Calu3 (cell line): ENCODE data around the gene METTL22. TPM values are rescaled to one million over a fixed set of nuclear protein-coding genes. Genes with fewer than 3 reads are reported as not detected.
A peak's percentile ranks its signal among the peaks of the same experiment; 100 is the strongest.
"Not testable (repeated sequence)": the region's sequence is repeated elsewhere in the genome, so short reads cannot be mapped to it uniquely, and the experiment has no call there.

ENCODE experiments used
- BruUV-seq: library from RNA; stranded (reverse); fragments of 400-500 nt; replicated peaks from 2 replicates; lab custom pipeline; 2021; lab: Mats Ljungman, UMichigan
- CTCF ChIA-PET: fragments of 300-600 bp; sonication (Branson Sonifier 250); formaldehyde crosslinking; loops from one replicate; lab custom pipeline; 2022; ENCODE audit warnings: antibody characterized with exemption; lab: Charles Lee
- DNase-seq: peaks from one replicate; pipeline ENCODE4 v3.0.0; 2022
- H3K27ac Mint-ChIP-seq: one replicate; pipeline ENCODE4 v1.8.0; 2022; ENCODE audit warnings: mixed read lengths; ENCODE audit not compliant: unreplicated experiment
- H3K27me3 Mint-ChIP-seq: one replicate; pipeline ENCODE4 v1.8.0; 2022; ENCODE audit warnings: mixed read lengths; ENCODE audit not compliant: unreplicated experiment
- H3K36me3 Mint-ChIP-seq: one replicate; pipeline ENCODE4 v1.8.0; 2022; ENCODE audit warnings: mild to moderate bottlenecking, moderate library complexity, mixed read lengths; ENCODE audit not compliant: insufficient read depth, unreplicated experiment
- H3K4me1 Mint-ChIP-seq: one replicate; pipeline ENCODE4 v1.8.0; 2022; ENCODE audit warnings: mild to moderate bottlenecking, low read depth, mixed read lengths; ENCODE audit not compliant: unreplicated experiment
- H3K4me3 Mint-ChIP-seq: one replicate; pipeline ENCODE4 v1.8.0; 2022; ENCODE audit warnings: mild to moderate bottlenecking, low read depth, moderate library complexity, mixed read lengths; ENCODE audit not compliant: unreplicated experiment
- H3K9me3 Mint-ChIP-seq: one replicate; pipeline ENCODE4 v1.8.0; 2022; ENCODE audit warnings: low read depth, mixed read lengths; ENCODE audit not compliant: unreplicated experiment
- intact Hi-C: fragments of 100-400 bp; cut with micrococcal nuclease; formaldehyde crosslinking; loops from one replicate; pipeline ENCODE4 v1.10.0; 2022; ENCODE audit not compliant: unreplicated experiment
- total RNA-seq: library from RNA; stranded (reverse); gene quantifications from 2 replicates; pipeline ENCODE4 v1.2.3, GENCODE V29; 2022
- TF ChIP-seq, protein P1 (sequence below): fragments of 200-600 bp; IDR thresholded peaks from one replicate; pipeline ENCODE4 v1.8.0; 2022; ENCODE audit warnings: antibody characterized with exemption; ENCODE audit not compliant: unreplicated experiment

Gene METTL22
- total RNA-seq, 1 experiment from 2014 or later, result 71.7 TPM

DNA sequence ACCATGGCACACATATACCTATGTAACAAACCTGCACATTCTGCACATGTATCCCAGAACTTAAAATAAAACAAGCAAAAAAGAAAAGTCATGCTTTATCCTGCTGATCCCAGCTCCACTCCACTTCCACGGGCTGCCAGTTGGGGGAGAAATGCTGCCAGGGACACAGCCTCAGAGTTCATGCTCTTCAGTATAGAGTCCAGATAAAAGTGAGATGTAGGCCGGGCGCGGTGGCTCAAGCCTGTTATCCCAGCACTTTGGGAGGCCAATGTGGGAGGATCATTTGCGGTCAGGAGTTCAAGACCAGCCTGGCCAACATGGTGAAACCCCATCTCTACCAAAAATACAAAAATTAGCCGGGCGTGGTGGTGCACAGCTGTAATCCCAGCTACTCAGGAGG is 30.5 kb downstream of the METTL22 start:
- BruUV-seq, H3K27me3 Mint-ChIP-seq, intact Hi-C loops, H3K9me3 Mint-ChIP-seq, H3K4me1 Mint-ChIP-seq, H3K4me3 Mint-ChIP-seq, H3K27ac Mint-ChIP-seq: not testable (repeated sequence)
- TF ChIP-seq, protein P1, sequence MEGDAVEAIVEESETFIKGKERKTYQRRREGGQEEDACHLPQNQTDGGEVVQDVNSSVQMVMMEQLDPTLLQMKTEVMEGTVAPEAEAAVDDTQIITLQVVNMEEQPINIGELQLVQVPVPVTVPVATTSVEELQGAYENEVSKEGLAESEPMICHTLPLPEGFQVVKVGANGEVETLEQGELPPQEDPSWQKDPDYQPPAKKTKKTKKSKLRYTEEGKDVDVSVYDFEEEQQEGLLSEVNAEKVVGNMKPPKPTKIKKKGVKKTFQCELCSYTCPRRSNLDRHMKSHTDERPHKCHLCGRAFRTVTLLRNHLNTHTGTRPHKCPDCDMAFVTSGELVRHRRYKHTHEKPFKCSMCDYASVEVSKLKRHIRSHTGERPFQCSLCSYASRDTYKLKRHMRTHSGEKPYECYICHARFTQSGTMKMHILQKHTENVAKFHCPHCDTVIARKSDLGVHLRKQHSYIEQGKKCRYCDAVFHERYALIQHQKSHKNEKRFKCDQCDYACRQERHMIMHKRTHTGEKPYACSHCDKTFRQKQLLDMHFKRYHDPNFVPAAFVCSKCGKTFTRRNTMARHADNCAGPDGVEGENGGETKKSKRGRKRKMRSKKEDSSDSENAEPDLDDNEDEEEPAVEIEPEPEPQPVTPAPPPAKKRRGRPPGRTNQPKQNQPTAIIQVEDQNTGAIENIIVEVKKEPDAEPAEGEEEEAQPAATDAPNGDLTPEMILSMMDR, result peak; percentile 48
- CTCF ChIA-PET, result interaction anchor here (1.0 kb wide), 1 partner anchor 9 kb away, joined by 3 read pairs; no protein-coding TSS in a partner anchor
- H3K36me3 Mint-ChIP-seq, result peaks cover 25% of the 10 kb centered on the region
- peak; percentile 34 for DNase-seq

DNA sequence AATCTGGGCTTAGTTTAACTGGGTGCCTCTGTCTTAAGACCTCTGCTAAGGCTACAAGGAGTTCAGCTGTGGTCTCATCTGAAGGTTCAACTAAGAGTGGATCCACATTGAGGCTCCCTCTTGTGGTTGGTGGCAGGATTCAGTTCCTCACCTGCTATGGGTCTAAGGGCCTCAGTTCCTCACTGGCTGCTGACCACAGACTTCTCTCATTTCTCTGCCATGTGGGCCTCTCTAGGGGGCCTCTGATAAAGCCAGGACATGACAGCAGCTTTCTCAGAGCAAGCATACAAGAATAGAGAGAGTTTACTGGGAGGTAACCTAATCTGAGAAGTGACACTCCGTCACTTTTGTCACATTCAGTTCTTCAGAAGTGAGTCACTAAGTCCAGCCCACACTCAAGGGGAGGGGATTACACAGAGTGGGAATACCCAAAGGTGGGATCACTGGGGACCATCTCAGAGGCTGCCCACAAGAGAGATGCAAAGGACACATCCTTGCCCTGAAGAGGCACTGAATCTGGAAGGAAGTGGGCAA is 33.8 kb downstream of the METTL22 start:
- Mint-ChIP-seq H3K27ac (no peak overlapping the region), H3K9me3 (no peaks in the 10 kb centered on the region), H3K36me3 (peaks cover 5% of the 10 kb centered on the region), H3K4me3 (no peak overlapping the region), H3K4me1 (no peaks in the 10 kb centered on the region), H3K27me3 (peaks cover 9% of the 10 kb centered on the region)
- BruUV-seq, result no TSS peak
- intact Hi-C loops, result loop anchor here (1.0 kb wide), 2 partner anchors 84 to 88 kb away; no protein-coding TSS in a partner anchor
- CTCF ChIA-PET, result no interaction called here
- DNase-seq, result peak; percentile 62
- TF ChIP-seq, protein P1, result peak; percentile 62

DNA sequence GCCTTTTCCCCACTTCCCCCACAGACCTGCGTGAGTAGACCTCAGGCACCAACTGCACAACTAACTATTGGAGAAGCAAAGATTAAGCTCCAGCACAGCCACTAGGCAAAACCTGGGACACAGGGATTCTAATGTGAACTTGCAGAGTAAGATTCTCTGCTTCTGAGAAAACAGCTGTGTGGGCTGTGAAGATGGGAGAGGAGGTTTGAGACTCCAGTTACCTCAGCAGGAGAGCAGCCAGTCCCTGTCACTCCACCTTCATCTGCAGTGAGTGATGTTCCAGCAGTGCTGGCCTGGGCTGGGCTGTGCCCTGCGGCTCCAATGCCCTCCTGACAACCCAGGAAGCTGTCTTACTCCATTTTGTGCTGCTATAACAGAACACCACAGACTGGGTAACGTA is 34.9 kb downstream of the METTL22 start:
- BruUV-seq, result no TSS peak
- CTCF ChIA-PET, result interaction anchor here (1.3 kb wide), 1 partner anchor 83 kb away, joined by 4 read pairs; no protein-coding TSS in a partner anchor
- no peak overlapping the region for H3K27ac Mint-ChIP-seq
- H3K4me1 Mint-ChIP-seq, result no peaks in the 10 kb centered on the region
- intact Hi-C loops, result no loop called here
- DNase-seq, result no peak
- no peaks in the 10 kb centered on the region for H3K9me3 Mint-ChIP-seq
- no peak overlapping the region for H3K4me3 Mint-ChIP-seq
- peaks cover 9% of the 10 kb centered on the region for H3K27me3 Mint-ChIP-seq
- TF ChIP-seq, protein P1, result no peak
- peaks cover 5% of the 10 kb centered on the region for H3K36me3 Mint-ChIP-seq

DNA sequence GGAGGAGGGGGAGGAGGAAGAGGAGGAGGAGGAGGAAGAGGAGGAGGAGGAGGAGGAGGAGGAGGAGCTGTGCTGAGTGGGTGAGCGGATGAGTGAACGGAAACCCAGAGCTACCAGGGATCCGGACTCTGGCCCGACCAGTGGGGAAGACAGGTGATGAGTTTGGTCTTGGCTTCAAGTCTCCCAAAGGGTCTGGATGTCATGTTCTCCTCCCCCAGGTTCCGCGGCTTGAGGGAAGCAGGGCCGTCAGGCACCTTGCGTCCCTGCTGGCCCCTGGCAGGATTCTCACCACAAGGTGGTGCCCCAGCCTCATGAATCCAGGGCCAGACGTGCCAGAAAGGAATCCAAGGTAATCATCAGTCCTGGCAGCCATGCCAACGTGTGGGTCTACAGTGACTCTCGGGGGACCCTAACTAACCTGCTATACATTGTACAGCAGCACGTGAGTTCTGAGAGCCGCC is 39.4 kb downstream of the METTL22 start:
- BruUV-seq, result no TSS peak
- CTCF ChIA-PET, result interaction anchor here (0.6 to 1.6 kb wide), 5 partner anchors 9 to 138 kb away, joined by 3 to 4 read pairs (median 4); no protein-coding TSS in a partner anchor
- Mint-ChIP-seq H3K4me3 (no peak overlapping the region), H3K4me1 (no peaks in the 10 kb centered on the region), H3K27me3 (peaks cover 9% of the 10 kb centered on the region), H3K9me3 (no peaks in the 10 kb centered on the region), H3K27ac (no peak overlapping the region), H3K36me3 (no peaks in the 10 kb centered on the region)
- TF ChIP-seq, protein P1, result peak; percentile 90
- intact Hi-C loops, result loop anchor here (1.0 to 2.0 kb wide), 4 partner anchors 94 to 372 kb away; no protein-coding TSS in a partner anchor
- DNase-seq, result peak; percentile 93
